ENCODE results near the gene PADI1. TPM values are rescaled to one million over a fixed set of nuclear protein-coding genes. Genes with fewer than 3 reads are reported as not detected.

The PADI1 gene, protein sequence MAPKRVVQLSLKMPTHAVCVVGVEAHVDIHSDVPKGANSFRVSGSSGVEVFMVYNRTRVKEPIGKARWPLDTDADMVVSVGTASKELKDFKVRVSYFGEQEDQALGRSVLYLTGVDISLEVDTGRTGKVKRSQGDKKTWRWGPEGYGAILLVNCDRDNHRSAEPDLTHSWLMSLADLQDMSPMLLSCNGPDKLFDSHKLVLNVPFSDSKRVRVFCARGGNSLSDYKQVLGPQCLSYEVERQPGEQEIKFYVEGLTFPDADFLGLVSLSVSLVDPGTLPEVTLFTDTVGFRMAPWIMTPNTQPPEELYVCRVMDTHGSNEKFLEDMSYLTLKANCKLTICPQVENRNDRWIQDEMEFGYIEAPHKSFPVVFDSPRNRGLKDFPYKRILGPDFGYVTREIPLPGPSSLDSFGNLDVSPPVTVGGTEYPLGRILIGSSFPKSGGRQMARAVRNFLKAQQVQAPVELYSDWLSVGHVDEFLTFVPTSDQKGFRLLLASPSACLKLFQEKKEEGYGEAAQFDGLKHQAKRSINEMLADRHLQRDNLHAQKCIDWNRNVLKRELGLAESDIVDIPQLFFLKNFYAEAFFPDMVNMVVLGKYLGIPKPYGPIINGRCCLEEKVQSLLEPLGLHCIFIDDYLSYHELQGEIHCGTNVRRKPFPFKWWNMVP
- 2.1 and 6.0 TPM in 2 replicates for total RNA-seq

DNA sequence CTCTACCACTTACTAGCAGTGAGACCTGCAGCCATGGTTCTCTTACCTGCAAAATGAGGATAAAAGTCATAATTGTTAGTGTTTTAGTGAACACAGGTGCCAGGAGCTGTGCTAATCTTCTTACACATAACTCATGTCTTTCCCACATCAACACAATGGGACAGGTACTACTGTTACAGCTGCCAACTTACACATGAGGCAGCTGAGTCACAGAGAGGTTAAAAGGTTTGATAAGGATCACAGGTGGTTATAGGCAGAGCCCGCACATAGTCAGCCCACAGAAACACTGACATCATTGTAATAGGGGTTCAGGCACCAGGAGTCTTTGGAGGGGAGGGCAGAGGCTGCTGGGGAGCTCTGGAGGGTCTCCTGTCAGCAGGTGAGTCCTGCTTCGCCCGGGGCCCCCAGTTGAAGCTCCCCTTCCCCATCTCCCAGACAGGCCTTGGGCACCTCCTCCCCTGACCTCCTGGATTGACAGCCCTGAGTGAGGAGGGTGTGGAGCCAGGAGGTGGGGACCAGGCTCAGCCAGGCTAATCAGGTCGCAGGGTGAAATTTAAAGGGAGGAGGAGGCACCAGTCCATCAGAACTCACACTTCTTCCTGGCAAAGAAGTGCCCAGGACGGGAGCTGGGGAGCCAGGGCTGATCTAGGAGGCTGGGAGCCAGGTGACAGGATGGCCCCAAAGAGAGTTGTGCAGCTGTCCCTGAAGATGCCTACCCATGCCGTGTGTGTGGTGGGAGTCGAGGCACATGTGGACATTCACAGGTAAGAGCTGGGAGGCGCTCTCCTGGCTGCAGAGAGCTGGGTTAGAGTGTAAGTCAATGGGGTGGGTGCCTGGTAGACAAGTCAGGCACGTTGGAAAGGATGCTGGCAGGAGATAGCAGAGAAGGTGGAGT lies at the start of gene PADI1:
PADI1 (plus strand) TSS at position 583 of the 895 bp plus-strand sequence; CDS start at position 673, 90 bp downstream.

DNA sequence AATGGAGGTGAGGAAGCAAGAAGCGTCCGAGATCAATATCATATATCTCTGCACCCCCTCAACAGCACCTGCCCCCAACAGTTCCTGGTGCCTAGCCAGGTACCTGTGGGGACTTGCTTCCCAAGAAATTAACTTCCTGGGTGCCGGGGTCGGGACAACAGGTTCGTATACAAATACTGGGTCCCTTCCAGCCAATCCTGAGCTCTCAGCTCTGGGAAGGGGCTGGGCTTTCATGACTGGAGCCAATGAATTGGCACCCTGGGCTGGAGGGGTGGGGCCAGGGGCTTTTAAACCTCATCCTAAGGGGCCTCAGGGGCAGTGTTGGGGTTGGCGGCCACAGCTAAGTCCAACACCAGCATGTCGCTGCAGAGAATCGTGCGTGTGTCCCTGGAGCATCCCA lies 43.9 kb downstream of the PADI1 start, which contains the start of gene PADI3:
PADI3 (plus strand) TSS at position 318 of the 400 bp plus-strand sequence; CDS start at position 358, 40 bp downstream.

Other genes starting within 250 kb of the PADI1 start
- 14.4 and 17.6 TPM in 2 replicates for gene MFAP2, start 224.5 kb upstream of the PADI1 start, total RNA-seq
- gene ATP13A2, start 193.2 kb upstream of the PADI1 start, total RNA-seq, result 45.1 and 105 TPM in 2 replicates
- 120 and 171 TPM in 2 replicates for gene SDHB, start 151.1 kb upstream of the PADI1 start, total RNA-seq
- 0.14 and 1.0 TPM in 2 replicates for gene PADI2, start 85.7 kb upstream of the PADI1 start, total RNA-seq
- gene PADI3, start 44.0 kb downstream of the PADI1 start, total RNA-seq, result 0.68 and 12.5 TPM in 2 replicates
- not detected in 2 replicates for gene PADI4, start 103.1 kb downstream of the PADI1 start, total RNA-seq
- gene PADI6, start 167.1 kb downstream of the PADI1 start, total RNA-seq, result not detected in 2 replicates
- gene RCC2, start 234.5 kb downstream of the PADI1 start, total RNA-seq, result 113 and 158 TPM in 2 replicates

All from nasal cavity respiratory epithelium epithelial cell of viscerocranial mucosa (primary cell).